Lung (tissue), 12 donors: ENCODE data around the gene LRRC45. TPM values are rescaled to one million over a fixed set of nuclear protein-coding genes. Genes with fewer than 3 reads are reported as not detected.

ENCODE experiments used
- ATAC-seq: fragments of 200-7000 bp; cut with Tn5 transposase; one replicate; pipeline ENCODE4 v1.9.1; 2020; ENCODE audit warnings: moderate number of reproducible peaks; ENCODE audit not compliant: insufficient read depth, low FRiP score
- DNase-seq, 3 donors: peaks; one replicate each; pipeline ENCODE4 v3.0.0-alpha.2; 2013 to 2017
- H3K27ac ChIP-seq, 2 donors: one replicate each; pipeline ENCODE4 v1.5.1; 2013; ENCODE audit warnings: mild to moderate bottlenecking in 2 of 2, moderate library complexity in 2 of 2, control low read depth in 1 of 2, inconsistent platforms in 1 of 2, low read depth in 1 of 2, low read length in 1 of 2
- H3K27me3 ChIP-seq, 3 donors: one replicate each; pipeline ENCODE4 v1.5.1; 2013; ENCODE audit warnings: low read length in 2 of 3; ENCODE audit not compliant: control insufficient read depth in 3 of 3, insufficient read depth in 3 of 3
- H3K36me3 ChIP-seq, 4 donors: one replicate each; pipeline ENCODE4 v1.5.1; 2013; ENCODE audit warnings: low read length in 4 of 4, mild to moderate bottlenecking in 1 of 4, moderate library complexity in 1 of 4; ENCODE audit not compliant: control insufficient read depth in 4 of 4, insufficient read depth in 4 of 4
- H3K4me1 ChIP-seq, 5 donors: one replicate each; pipeline ENCODE4 v1.5.1; 2013; ENCODE audit warnings: low read length in 5 of 5, mild to moderate bottlenecking in 2 of 5, moderate library complexity in 1 of 5; ENCODE audit not compliant: control insufficient read depth in 5 of 5, insufficient read depth in 5 of 5
- H3K4me3 ChIP-seq: one replicate; pipeline ENCODE4 v1.5.1; 2013; ENCODE audit warnings: mild to moderate bottlenecking, control low read depth, moderate library complexity
- H3K9ac ChIP-seq, 2 donors: one replicate each; pipeline ENCODE4 v1.5.1; 2013; ENCODE audit warnings: low read length in 2 of 2, control low read depth in 1 of 2; ENCODE audit not compliant: insufficient read depth in 1 of 2
- H3K9me3 ChIP-seq, 4 donors: one replicate each; pipeline ENCODE4 v1.5.1; 2013; ENCODE audit warnings: low read length in 3 of 4, mild to moderate bottlenecking in 1 of 4, moderate library complexity in 1 of 4; ENCODE audit not compliant: control insufficient read depth in 4 of 4, insufficient read depth in 3 of 4
- WGBS, 2 donors: extraction: QIAGEN DNeasy Blood & Tissue Kit; methylation state at CpG; one replicate each; pipeline ENCODE4 v1.1.7; 2013; 5-methylcytosine and 5-hydroxymethylcytosine counted together
- polyA plus RNA-seq, 2 donors: library from polyadenylated mRNA; stranded (reverse); fragments of 200-250 nt; gene quantifications; one replicate each; pipeline ENCODE4 v1.2.1, GENCODE V29; 2013
- total RNA-seq, 2 donors: library from RNA; depleted of rRNA in 1 of 2; stranded (reverse); fragments of >200 nt in 1 of 2; gene quantifications; one replicate each; pipeline ENCODE4 v1.2.1, GENCODE V29; 2014 to 2021
- TF ChIP-seq, protein P1 (sequence below): IDR thresholded peaks from 2 replicates; pipeline ENCODE4 v1.5.1; 2012; ENCODE audit warnings: mild to moderate bottlenecking; ENCODE audit errors: control extremely low read depth, extremely low read depth
- donor health status: control.
- donor health status: control.
- donor health status: Bipolar disorder and iron deficiency.
- donor health status: healthy.
- donor health status: DM: yes; HTN: yes; CAD: no.

The LRRC45 gene
- total and polyA plus RNA-seq, 4 donors: 12.1 to 26.6 (median 16.5) TPM

DNA sequence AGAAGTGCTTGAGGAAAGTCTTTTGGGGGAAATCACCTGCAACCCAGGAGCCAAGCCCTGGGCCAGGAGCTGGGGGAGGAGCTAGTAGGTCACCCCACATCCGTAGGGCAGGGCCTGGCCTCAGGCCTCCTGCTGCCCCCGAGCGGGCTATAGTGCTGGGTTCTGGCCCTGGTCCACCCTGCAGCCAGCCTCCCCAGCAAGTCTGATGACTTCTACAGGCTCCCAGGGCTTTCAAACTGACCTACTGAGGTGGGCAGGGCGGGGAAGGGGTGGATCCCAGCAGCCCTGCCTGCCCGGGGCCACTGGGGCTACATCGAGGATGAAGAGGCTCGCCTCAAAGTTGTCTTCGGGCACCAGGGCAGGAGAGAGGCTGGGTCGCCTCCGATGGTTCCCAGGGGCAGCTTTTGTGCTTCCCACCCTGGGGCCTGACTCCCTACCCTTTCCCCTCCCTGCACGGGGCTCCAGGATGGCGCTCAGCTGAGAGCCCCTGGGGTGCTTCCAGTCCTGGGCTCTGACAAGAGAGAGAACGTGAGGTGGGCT is 5.4 kb upstream of the LRRC45 start:
- WGBS, 2 donors: 66 to 88% methylated on average over 12 to 13 of the region's 13 CpGs
- no peak overlapping the region for H3K9ac ChIP-seq
- H3K4me1 ChIP-seq: peaks cover 0 to 29% (median 6%) of the 10 kb centered on the region in 5 donors
- no peaks in the 10 kb centered on the region for H3K9me3 ChIP-seq
- no peaks in the 10 kb centered on the region for H3K27me3 ChIP-seq
- no peak for DNase-seq
- ATAC-seq: no peak
- H3K27ac ChIP-seq: peak overlapping the region in 1 of 2 donors; percentile 28
- H3K36me3 ChIP-seq: peaks cover 0 to 13% (median 0%) of the 10 kb centered on the region in 4 donors
- no peak overlapping the region for H3K4me3 ChIP-seq
- TF ChIP-seq, protein P1, sequence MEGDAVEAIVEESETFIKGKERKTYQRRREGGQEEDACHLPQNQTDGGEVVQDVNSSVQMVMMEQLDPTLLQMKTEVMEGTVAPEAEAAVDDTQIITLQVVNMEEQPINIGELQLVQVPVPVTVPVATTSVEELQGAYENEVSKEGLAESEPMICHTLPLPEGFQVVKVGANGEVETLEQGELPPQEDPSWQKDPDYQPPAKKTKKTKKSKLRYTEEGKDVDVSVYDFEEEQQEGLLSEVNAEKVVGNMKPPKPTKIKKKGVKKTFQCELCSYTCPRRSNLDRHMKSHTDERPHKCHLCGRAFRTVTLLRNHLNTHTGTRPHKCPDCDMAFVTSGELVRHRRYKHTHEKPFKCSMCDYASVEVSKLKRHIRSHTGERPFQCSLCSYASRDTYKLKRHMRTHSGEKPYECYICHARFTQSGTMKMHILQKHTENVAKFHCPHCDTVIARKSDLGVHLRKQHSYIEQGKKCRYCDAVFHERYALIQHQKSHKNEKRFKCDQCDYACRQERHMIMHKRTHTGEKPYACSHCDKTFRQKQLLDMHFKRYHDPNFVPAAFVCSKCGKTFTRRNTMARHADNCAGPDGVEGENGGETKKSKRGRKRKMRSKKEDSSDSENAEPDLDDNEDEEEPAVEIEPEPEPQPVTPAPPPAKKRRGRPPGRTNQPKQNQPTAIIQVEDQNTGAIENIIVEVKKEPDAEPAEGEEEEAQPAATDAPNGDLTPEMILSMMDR: no peak

DNA sequence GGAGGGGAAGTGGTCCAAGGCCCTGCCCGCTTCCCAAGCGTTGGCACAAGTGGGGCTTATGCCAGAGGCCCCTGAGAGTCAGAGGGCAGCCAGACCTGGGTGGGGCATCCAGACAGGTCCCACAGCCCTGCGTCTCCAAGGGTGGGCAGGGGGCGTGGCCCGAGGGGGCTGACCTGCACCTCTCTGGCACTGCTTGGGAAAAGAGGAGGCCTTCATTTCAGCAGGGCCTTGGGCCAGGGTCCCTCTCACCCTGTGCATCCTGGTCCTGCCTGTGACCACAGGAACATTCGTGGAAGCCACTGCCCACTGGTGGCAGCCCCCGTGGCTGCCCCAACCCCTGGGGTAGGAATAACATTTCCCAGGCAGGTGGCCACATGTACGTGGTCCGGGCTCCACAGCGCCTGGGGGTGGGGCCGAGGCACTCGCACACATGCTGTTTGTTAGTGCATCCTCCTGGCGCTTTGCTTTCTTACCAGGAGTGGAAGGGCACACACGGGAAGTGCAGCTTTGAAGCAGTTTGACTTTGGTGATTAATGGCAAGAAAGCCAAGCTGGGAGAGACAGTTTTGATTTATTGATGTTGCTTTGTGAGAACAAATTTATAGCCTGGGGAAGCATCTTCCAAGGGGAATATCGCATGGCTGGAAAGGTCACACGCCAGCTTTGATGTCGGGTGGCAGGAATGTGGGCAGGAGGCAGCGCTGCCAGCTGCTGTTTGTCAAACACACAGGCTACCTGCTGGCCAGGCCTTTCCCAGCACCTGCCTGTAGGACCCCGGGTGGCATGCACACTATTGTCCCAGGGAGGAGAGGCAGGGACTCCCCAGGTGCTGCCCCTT is 4.7 kb upstream of the LRRC45 start:
- ATAC-seq: no peak
- Histone ChIP-seq H3K27me3 (no peaks in the 10 kb centered on the region), H3K36me3 (peaks cover 0 to 11% (median 0%) of the 10 kb centered on the region in 4 donors), H3K9ac (no peak overlapping the region), H3K4me3 (no peak overlapping the region), H3K9me3 (no peaks in the 10 kb centered on the region), H3K27ac (no peak overlapping the region), H3K4me1 (peaks cover 0 to 23% (median 6%) of the 10 kb centered on the region in 5 donors)
- TF ChIP-seq, protein P1: no peak
- 68 to 78% methylated on average over 19 of the region's 19 CpGs for WGBS, 2 donors
- DNase-seq: no peak

DNA sequence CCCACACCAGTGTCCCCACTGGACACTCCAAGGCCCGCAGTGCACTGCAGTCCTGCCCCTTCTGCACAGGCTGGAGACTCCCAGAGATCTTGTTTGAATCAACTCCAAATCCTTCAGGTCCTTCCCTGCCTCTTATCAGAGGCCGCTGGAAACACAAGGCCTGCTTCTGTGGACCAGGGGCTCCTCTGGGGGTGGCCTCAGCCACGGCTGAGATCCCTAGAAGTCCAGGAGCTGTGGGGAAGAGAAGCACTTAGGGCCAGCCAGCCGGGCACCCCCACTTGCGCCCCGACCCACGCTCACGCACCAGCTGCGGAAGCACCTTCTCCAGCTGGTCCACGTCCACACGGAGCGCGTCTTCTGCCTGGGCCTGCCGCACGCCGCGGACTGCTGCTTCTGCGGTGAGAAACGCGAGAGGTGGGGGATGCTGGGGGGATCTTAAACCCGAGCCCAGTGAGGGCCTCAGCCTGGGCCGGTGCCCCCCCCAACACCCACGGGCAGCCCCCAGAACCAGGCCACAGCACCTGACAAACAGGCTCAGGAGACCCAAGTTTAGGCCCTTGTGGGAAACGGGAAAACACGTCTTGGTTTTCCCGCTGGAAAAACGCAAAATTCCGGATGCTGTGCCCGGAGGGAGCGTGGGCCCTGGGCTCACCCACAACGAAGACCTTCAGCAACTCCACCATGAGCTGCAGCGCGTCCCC is 4.0 kb upstream of the LRRC45 start:
- DNase-seq (no peak), ATAC-seq (no peak)
- TF ChIP-seq, protein P1: no peak
- Histone ChIP-seq H3K27me3 (no peaks in the 10 kb centered on the region), H3K27ac (no peak overlapping the region), H3K9me3 (no peaks in the 10 kb centered on the region), H3K4me3 (no peak overlapping the region), H3K36me3 (peaks cover 0 to 8% (median 0%) of the 10 kb centered on the region in 4 donors), H3K9ac (no peak overlapping the region), H3K4me1 (peaks cover 0 to 24% (median 11%) of the 10 kb centered on the region in 5 donors)
- WGBS, 2 donors: 86 to 90% methylated on average over 33 of the region's 33 CpGs
